GM12878 (cell line): ENCODE data around the gene ONECUT2.

Experiments
- CEBPB ChIP-seq, 2 experiments: fragments of 150-350 bp in 1 of 2; IDR thresholded peaks; 2 replicates each; pipeline ENCODE4 v1.6.1; 2012 to 2014; ENCODE audit warnings: low read depth in 2 of 2, low read length in 2 of 2, borderline replicate concordance in 1 of 2, inconsistent platforms in 1 of 2
- CREB1 ChIP-seq: IDR thresholded peaks from 2 replicates; pipeline ENCODE4 v1.6.1; 2012; ENCODE audit warnings: low read depth, mild to moderate bottlenecking, inconsistent platforms
- CTCF ChIP-seq, 3 experiments: IDR thresholded peaks in 2 of 3; conservative IDR thresholded peaks in 1 of 3; 2 replicates each; pipeline ENCODE4 v1.5.1; 2011; ENCODE audit warnings: low read depth in 3 of 3, low read length in 3 of 3, mild to moderate bottlenecking in 3 of 3, control low read depth in 2 of 3, moderate library complexity in 2 of 3, inconsistent platforms in 1 of 3, mixed read lengths in 1 of 3; ENCODE audit not compliant: control insufficient read depth in 2 of 3, insufficient read depth in 1 of 3; ENCODE audit errors: extremely low read depth in 1 of 3
- EP300 ChIP-seq, 2 experiments: fragments of 150-350 bp in 1 of 2; IDR thresholded peaks; 2 replicates each; pipeline ENCODE4 v1.6.1; 2011 to 2012; ENCODE audit warnings: low read depth in 2 of 2, low read length in 2 of 2, borderline replicate concordance in 1 of 2, improper control_type of control experiment in 1 of 2, inconsistent platforms in 1 of 2; ENCODE audit not compliant: control insufficient read depth in 1 of 2
- FOXM1 ChIP-seq: IDR thresholded peaks from 2 replicates; pipeline ENCODE4 v1.6.1; 2012; ENCODE audit warnings: low read depth, mild to moderate bottlenecking, inconsistent platforms, low read length, moderate library complexity
- HDAC2 ChIP-seq: fragments of 200-600 bp; sonication (generic); IDR thresholded peaks from 2 replicates; pipeline ENCODE4 v1.6.1; 2017
- JUNB ChIP-seq: IDR thresholded peaks from 2 replicates; pipeline ENCODE4 v1.6.1; 2016; ENCODE audit warnings: antibody characterized with exemption, mild to moderate bottlenecking
- MAX ChIP-seq: IDR thresholded peaks from 2 replicates; pipeline ENCODE4 v1.6.1; 2012; ENCODE audit warnings: low read depth, low read length, improper control_type of control experiment
- MYC ChIP-seq: IDR thresholded peaks from 2 replicates; pipeline ENCODE4 v1.6.1; 2011; ENCODE audit warnings: mild to moderate bottlenecking, low read length, moderate library complexity, inconsistent platforms; ENCODE audit not compliant: insufficient read depth, insufficient replicate concordance, insufficient read length, severe bottlenecking
- POLR2A ChIP-seq: IDR thresholded peaks from 2 replicates; pipeline ENCODE4 v1.6.1; 2011; ENCODE audit warnings: low read depth, mild to moderate bottlenecking, low read length
- POLR2AphosphoS2 ChIP-seq: IDR thresholded peaks from 2 replicates; pipeline ENCODE4 v1.6.1; 2011; ENCODE audit warnings: low read depth, mild to moderate bottlenecking, low read length, improper control_type of control experiment, moderate library complexity
- REST ChIP-seq: IDR thresholded peaks from 2 replicates; pipeline ENCODE4 v1.6.1; 2012; ENCODE audit warnings: mild to moderate bottlenecking, low read depth, low read length
- TCF12 ChIP-seq: IDR thresholded peaks from 2 replicates; pipeline ENCODE4 v1.6.1; 2011; ENCODE audit warnings: low read depth, mild to moderate bottlenecking, low read length
- USF2 ChIP-seq: IDR thresholded peaks from 2 replicates; pipeline ENCODE4 v1.6.1; 2011; ENCODE audit warnings: low read depth, low read length, improper control_type of control experiment, borderline replicate concordance

GRCh38 chr18:57497372-57498294 lies 62.5 kb downstream of the ONECUT2 start:
- TF ChIP-seq FOXM1 (no peak), HDAC2 (no peak), USF2 (no peak), CTCF (IDR thresholded peaks at IDR 0.05 in 2 of 3, conservative IDR thresholded peaks at IDR 0.05 in 1 of 3; ENCODE audit: control insufficient read depth in 2 of 3, extremely low read depth in 1 of 3, insufficient read depth in 1 of 3, low read depth in 3 of 3, low read length in 3 of 3) (no peak), POLR2AphosphoS2 (no peak), TCF12 (no peak), CEBPB (IDR thresholded peaks at IDR 0.05; ENCODE audit: borderline replicate concordance in 1 of 2, low read depth in 2 of 2, low read length in 2 of 2) (no peak), EP300 (IDR thresholded peaks at IDR 0.05; ENCODE audit: borderline replicate concordance in 1 of 2, control insufficient read depth in 1 of 2, low read depth in 2 of 2, low read length in 2 of 2) (no peak), POLR2A (no peak), REST (no peak), CREB1 (no peak), MYC (no peak), MAX (no peak), JUNB (no peak)
